Panc1 (cell line): Measurements from ENCODE around the gene IQGAP1.

Experiments
- CTCF ChIP-seq: fragments of 450-650 bp; IDR thresholded peaks from 2 replicates; pipeline ENCODE4 v1.5.1; 2017; ENCODE audit warnings: mild to moderate bottlenecking
- POLR2AphosphoS5 ChIP-seq: IDR thresholded peaks from 2 replicates; pipeline ENCODE4 v1.6.1; 2012; ENCODE audit warnings: mild to moderate bottlenecking, low read depth, low read length, moderate library complexity
- REST ChIP-seq, 2 experiments: IDR thresholded peaks; 2 replicates each; pipeline ENCODE4 v1.6.1; 2011 to 2012; ENCODE audit warnings: low read depth in 2 of 2, control low read depth in 1 of 2, low read length in 1 of 2, mild to moderate bottlenecking in 1 of 2, moderate library complexity in 1 of 2; ENCODE audit not compliant: insufficient read depth in 1 of 2

- TF ChIP-seq CTCF (no peak), REST (IDR thresholded peaks at IDR 0.05; ENCODE audit: insufficient read depth in 1 of 2, low read depth in 2 of 2, low read length in 1 of 2) (no peak), POLR2AphosphoS5 (no peak)
These were observed 107.0 kb downstream of the IQGAP1 start for GRCh38 chr15:90495067-90495466.
